Measurements from ENCODE around the gene STUB1. TPM values are rescaled to one million over a fixed set of nuclear protein-coding genes. Genes with fewer than 3 reads are reported as not detected.

The STUB1 gene
- polyA plus RNA-seq, 1 experiment, result 88.8 TPM

DNA sequence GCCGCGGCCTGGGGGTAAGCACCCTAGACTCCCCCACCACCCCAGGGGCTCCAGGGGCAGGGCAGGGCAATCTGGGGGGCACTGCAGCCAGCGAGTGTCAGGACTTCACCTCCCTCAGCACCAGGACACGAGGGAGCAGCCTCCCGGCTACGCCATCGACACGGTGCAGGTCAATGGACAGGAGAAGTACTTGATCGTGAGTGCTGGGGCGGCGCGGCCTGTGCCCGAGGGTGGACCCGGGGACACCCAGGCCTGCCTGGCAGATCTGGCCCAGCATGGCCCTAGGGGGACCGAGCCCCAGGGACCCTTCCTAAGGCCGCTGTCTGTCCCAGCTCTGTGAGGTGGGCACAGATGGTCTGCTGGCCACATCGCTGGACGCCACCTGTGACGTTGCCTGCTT lies 7.8 kb upstream of the STUB1 start:
- H3K27ac ChIP-seq (ENCODE audit: low read depth, low read length), result no peak overlapping the region
- H3K9me3 ChIP-seq (ENCODE audit: control insufficient read depth, insufficient read depth, low read length), result no peaks in the 10 kb centered on the region; the same call in 1 of the 2 replicates
- CTCF ChIA-PET, result no interaction called here
- H3K4me3 ChIP-seq (ENCODE audit: low read depth, low read length), result no peak overlapping the region
- no peak for DNase-seq (ENCODE audit: low read depth, low spot score)
- TF ChIP-seq, protein P1, sequence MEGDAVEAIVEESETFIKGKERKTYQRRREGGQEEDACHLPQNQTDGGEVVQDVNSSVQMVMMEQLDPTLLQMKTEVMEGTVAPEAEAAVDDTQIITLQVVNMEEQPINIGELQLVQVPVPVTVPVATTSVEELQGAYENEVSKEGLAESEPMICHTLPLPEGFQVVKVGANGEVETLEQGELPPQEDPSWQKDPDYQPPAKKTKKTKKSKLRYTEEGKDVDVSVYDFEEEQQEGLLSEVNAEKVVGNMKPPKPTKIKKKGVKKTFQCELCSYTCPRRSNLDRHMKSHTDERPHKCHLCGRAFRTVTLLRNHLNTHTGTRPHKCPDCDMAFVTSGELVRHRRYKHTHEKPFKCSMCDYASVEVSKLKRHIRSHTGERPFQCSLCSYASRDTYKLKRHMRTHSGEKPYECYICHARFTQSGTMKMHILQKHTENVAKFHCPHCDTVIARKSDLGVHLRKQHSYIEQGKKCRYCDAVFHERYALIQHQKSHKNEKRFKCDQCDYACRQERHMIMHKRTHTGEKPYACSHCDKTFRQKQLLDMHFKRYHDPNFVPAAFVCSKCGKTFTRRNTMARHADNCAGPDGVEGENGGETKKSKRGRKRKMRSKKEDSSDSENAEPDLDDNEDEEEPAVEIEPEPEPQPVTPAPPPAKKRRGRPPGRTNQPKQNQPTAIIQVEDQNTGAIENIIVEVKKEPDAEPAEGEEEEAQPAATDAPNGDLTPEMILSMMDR (IDR thresholded peaks at IDR 0.05; ENCODE audit: low read depth, low read length), result no peak
- POLR2A ChIA-PET, result no interaction called here
- no peaks in the 10 kb centered on the region for H3K27me3 ChIP-seq (ENCODE audit: control insufficient read depth, insufficient read depth, low read length)

DNA sequence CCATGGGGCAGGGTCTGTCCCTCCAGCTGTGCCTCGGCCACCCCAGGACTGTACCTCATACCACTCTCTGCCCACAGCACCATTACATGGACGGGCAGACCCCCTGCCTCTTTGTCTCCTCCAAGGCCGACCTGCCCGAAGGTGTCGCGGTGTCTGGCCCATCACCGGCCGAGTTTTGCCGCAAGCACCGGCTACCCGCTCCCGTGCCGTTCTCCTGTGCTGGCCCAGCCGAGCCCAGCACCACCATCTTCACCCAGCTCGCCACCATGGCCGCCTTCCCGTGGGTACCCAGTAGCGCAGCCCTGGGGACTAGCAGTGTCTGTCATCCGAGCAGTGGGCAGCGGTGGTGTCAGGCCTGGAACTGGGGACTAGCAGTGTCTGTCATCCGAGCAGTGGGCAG lies 7.4 kb upstream of the STUB1 start:
- no peak for DNase-seq (ENCODE audit: low read depth, low spot score)
- ChIA-PET CTCF (no interaction called here), POLR2A (no interaction called here)
- TF ChIP-seq, protein P1 (IDR thresholded peaks at IDR 0.05; ENCODE audit: low read depth, low read length), result no peak
- Histone ChIP-seq H3K27me3 (ENCODE audit: control insufficient read depth, insufficient read depth, low read length) (no peaks in the 10 kb centered on the region), H3K27ac (ENCODE audit: low read depth, low read length) (no peak overlapping the region), H3K4me3 (ENCODE audit: low read depth, low read length) (no peak overlapping the region), H3K9me3 (ENCODE audit: control insufficient read depth, insufficient read depth, low read length) (no peaks in the 10 kb centered on the region; the same call in 1 of the 2 replicates)

DNA sequence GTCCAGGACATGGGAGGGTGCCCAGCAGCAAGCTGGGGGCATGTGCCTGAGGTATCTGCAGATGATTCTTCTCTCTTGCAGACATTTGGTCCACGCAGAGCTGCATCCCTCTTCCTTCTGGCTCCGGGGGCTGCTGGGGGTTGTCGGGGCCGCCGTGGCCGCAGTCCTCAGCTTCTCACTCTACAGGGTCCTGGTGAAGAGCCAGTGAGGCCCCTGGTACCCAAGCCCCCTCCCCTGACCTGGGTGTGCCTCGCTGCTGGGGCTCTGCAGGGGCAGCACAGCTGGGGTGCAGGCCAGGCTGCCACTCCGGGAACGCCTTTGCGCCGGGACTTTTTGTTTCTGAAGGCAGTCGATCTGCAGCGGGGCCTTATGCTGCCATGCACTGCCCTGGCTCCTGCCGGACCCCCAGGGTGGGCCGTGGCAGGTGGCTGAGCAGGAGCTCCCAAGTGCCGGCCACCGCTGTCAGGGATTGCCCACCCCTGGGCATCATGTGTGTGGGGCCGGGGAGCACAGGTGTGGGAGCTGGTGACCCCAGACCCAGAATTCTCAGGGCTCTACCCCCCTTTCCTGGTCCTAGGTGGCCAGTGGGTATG lies 6.7 kb upstream of the STUB1 start:
- TF ChIP-seq, protein P1 (IDR thresholded peaks at IDR 0.05; ENCODE audit: low read depth, low read length), result no peak
- H3K9me3 ChIP-seq (ENCODE audit: control insufficient read depth, insufficient read depth, low read length), result no peaks in the 10 kb centered on the region; the same call in 1 of the 2 replicates
- CTCF ChIA-PET, result no interaction called here
- no peaks in the 10 kb centered on the region for H3K27me3 ChIP-seq (ENCODE audit: control insufficient read depth, insufficient read depth, low read length)
- no peak for DNase-seq (ENCODE audit: low read depth, low spot score)
- H3K27ac ChIP-seq (ENCODE audit: low read depth, low read length), result no peak overlapping the region
- POLR2A ChIA-PET, result no interaction called here
- H3K4me3 ChIP-seq (ENCODE audit: low read depth, low read length), result no peak overlapping the region

DNA sequence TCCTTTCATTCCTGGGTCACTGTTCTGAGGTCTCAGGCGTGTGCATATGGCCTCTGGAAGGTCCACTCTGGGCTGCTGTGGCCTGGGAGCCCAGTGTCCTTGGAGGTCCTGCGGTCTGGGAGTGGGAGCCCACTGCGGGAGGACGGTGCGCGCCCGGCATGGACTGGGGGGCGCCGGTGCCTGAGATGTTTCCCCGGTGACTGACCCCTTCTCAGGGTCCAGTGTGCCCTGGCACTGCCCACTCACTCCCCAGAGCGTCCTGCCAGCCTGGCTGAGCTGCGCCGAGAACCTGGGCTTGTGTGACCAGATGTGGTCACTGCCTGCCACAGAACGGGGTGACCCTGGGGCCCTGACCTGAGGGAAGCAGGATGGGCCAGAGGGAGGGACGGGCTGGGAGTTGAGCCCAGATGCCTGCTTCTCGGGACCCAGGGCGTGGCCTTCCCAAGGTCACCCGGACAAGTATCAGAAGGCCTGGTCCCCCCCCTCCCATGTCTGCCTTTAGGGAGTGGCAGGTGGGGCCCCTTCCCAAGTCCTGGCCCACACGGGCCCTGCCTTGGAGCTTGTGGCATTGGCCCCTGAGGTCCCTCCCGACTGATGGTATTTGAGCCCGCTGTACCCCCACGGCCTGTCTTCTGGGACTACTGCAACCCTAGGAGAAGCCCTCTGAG lies 5.9 kb upstream of the STUB1 start:
- TF ChIP-seq, protein P1 (IDR thresholded peaks at IDR 0.05; ENCODE audit: low read depth, low read length), result no peak
- H3K9me3 ChIP-seq (ENCODE audit: control insufficient read depth, insufficient read depth, low read length), result no peaks in the 10 kb centered on the region; the same call in 1 of the 2 replicates
- ChIA-PET CTCF (no interaction called here), POLR2A (no interaction called here)
- H3K4me3 ChIP-seq (ENCODE audit: low read depth, low read length), result no peak overlapping the region
- H3K27me3 ChIP-seq (ENCODE audit: control insufficient read depth, insufficient read depth, low read length), result no peaks in the 10 kb centered on the region
- no peak overlapping the region for H3K27ac ChIP-seq (ENCODE audit: low read depth, low read length)
- DNase-seq (ENCODE audit: low read depth, low spot score), result no peak

Measured in AG04450 (cell line).